Neural progenitor cell (in vitro differentiated cells): ENCODE measurements around the gene SP6. TPM values are rescaled to one million over a fixed set of nuclear protein-coding genes. Genes with fewer than 3 reads are reported as not detected.

Source experiments
- DNase-seq: peaks from one replicate; pipeline ENCODE4 v3.0.0-alpha.2; 2016; ENCODE audit warnings: low spot score
- H2AFZ ChIP-seq: fragments of 200-600 bp; sonication (generic); replicated peaks from 2 replicates; pipeline ENCODE4 v1.6.1; 2016; ENCODE audit warnings: antibody characterized with exemption
- H3F3A ChIP-seq: fragments of 200-600 bp; sonication (generic); 2 replicates; pipeline ENCODE4 v1.6.1; 2016; ENCODE audit warnings: antibody characterized with exemption, low read depth
- H3K27ac ChIP-seq: fragments of 200-600 bp; sonication (generic); 2 replicates; pipeline ENCODE4 v1.5.1; 2016; ENCODE audit warnings: mild to moderate bottlenecking
- H3K27me3 ChIP-seq: fragments of 200-600 bp; sonication (generic); 2 replicates; pipeline ENCODE4 v1.6.1; 2016; ENCODE audit warnings: mild to moderate bottlenecking, moderate library complexity
- H3K36me3 ChIP-seq: fragments of 200-600 bp; sonication (generic); 2 replicates; pipeline ENCODE4 v1.5.1; 2016
- H3K4me1 ChIP-seq: fragments of 200-600 bp; sonication (generic); 2 replicates; pipeline ENCODE4 v1.6.1; 2016; ENCODE audit warnings: mixed run types
- H3K4me2 ChIP-seq: fragments of 200-600 bp; sonication (generic); 2 replicates; pipeline ENCODE4 v1.6.1; 2016
- H3K4me3 ChIP-seq: fragments of 200-600 bp; sonication (generic); 2 replicates; pipeline ENCODE4 v1.5.1; 2016
- H3K79me2 ChIP-seq: fragments of 200-600 bp; sonication (generic); 2 replicates; pipeline ENCODE4 v1.6.1; 2016; ENCODE audit warnings: low read depth
- H3K9ac ChIP-seq: fragments of 200-600 bp; sonication (generic); 2 replicates; pipeline ENCODE4 v1.6.1; 2016
- H3K9me3 ChIP-seq: fragments of 200-600 bp; sonication (generic); 2 replicates; pipeline ENCODE4 v1.5.1; 2016; ENCODE audit warnings: low read depth
- H4K20me1 ChIP-seq: fragments of 200-600 bp; sonication (generic); 2 replicates; pipeline ENCODE4 v1.6.1; 2016; ENCODE audit warnings: low read depth
- H3K27ac Mint-ChIP-seq: 3 replicates; pipeline ENCODE4 v1.8.0; 2021; ENCODE audit warnings: mixed read lengths
- H3K27me3 Mint-ChIP-seq: 2 replicates; pipeline ENCODE4 v1.8.0; 2022; ENCODE audit warnings: low read depth, mild to moderate bottlenecking, inconsistent platforms, moderate library complexity, mixed read lengths; ENCODE audit not compliant: insufficient read depth
- H3K36me3 Mint-ChIP-seq: 3 replicates; pipeline ENCODE4 v1.8.0; 2021; ENCODE audit warnings: mixed read lengths
- H3K4me1 Mint-ChIP-seq: 3 replicates; pipeline ENCODE4 v1.8.0; 2021; ENCODE audit warnings: mixed read lengths
- H3K4me3 Mint-ChIP-seq: 3 replicates; pipeline ENCODE4 v1.8.0; 2021; ENCODE audit warnings: mild to moderate bottlenecking, moderate library complexity, mixed read lengths
- H3K9me3 Mint-ChIP-seq: 3 replicates; pipeline ENCODE4 v1.8.0; 2020; ENCODE audit warnings: mixed read lengths
- CTCF ChIP-seq: fragments of 200-600 bp; sonication (generic); IDR thresholded peaks from 2 replicates; pipeline ENCODE4 v1.5.1; 2017; ENCODE audit warnings: antibody characterized with exemption, mild to moderate bottlenecking
- EZH2 ChIP-seq: fragments of 200-600 bp; sonication (generic); IDR thresholded peaks from 2 replicates; pipeline ENCODE4 v1.6.1; 2017; ENCODE audit warnings: antibody characterized with exemption, mild to moderate bottlenecking, moderate library complexity
- EZH2phosphoT487 ChIP-seq: fragments of 200-600 bp; sonication (generic); IDR thresholded peaks from 2 replicates; pipeline ENCODE4 v1.6.1; 2017; ENCODE audit warnings: antibody characterized with exemption
- total RNA-seq: library from RNA; depleted of rRNA; stranded (reverse); fragments of >200 nt; gene quantifications from 2 replicates; pipeline ENCODE4 v1.2.3, GENCODE V29; 2015; ENCODE audit warnings: low replicate concordance

Gene SP6
- total RNA-seq, 1 donor from 2014 or later = 0.04 TPM

DNA sequence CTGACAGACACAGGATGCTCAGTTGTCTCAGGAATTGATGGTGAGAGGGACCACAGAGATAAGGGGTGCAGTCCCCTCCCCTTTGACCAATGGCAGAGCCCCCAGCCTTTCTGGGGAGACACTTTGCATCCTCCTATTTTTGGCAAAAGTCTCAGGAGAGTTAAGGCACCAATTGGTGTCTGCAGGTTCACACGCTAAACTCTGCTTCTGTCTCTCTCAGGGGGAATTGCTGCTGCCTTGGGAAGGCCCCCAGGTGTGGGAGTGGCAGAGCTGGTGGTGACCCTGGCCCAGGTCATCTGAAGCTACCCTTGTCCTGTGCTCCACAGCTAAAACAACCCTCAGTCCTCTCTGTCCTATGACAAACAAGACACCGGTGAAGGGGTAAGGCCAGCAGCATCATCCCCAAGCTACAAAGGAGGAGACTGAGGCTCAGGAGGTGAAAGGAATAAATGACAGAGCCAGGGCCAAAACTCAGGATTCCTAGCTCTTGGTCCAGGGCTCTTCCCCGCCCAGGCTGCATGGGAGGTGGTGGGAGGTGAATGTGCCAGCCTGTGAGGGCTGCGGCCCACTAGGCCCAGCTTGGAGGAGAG is 49.7 kb downstream of the SP6 start:
- H3K27me3 Mint-ChIP-seq = peaks cover 29% of the 10 kb centered on the region

DNA sequence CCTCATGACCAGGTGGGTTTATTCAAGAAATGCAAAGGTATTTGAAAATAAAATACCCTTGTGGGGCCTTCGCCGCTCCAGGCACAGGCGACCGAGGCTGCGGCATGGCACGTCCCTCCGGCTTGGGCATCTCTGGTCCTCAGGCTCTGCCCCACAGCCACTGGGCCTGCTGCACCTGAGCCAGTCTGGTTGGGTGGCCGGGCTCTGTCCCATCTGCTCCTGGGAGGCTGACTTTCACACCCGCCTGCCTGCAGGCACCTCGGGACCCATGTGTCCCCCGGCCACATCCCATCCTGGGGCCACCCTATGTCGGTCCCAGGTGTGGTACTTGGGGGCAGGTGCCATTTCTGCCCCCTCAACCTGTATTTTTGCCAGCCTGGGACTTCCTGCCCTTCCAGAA is 50.3 kb downstream of the SP6 start:
- Mint-ChIP-seq H3K4me1 (no peaks in the 10 kb centered on the region), H3K9me3 (no peaks in the 10 kb centered on the region), H3K4me3 (no peak overlapping the region), H3K27me3 (peaks cover 29% of the 10 kb centered on the region), H3K36me3 (no peaks in the 10 kb centered on the region), H3K27ac (no peak overlapping the region)
- no peak overlapping the region for H2AFZ ChIP-seq
- H3F3A ChIP-seq = no peaks in the 10 kb centered on the region
- no peak overlapping the region for H3K4me2 ChIP-seq
- TF ChIP-seq EZH2phosphoT487 (no peak), CTCF (no peak), EZH2 (no peak)
- no peak overlapping the region for H3K27ac ChIP-seq
- no peak overlapping the region for H3K4me3 ChIP-seq
- no peaks in the 10 kb centered on the region for H3K4me1 ChIP-seq
- peaks cover 4% of the 10 kb centered on the region for H4K20me1 ChIP-seq
- H3K27me3 ChIP-seq = peaks cover 29% of the 10 kb centered on the region
- no peak overlapping the region for H3K9ac ChIP-seq
- DNase-seq = no peak
- no peaks in the 10 kb centered on the region for H3K79me2 ChIP-seq
- no peaks in the 10 kb centered on the region for H3K9me3 ChIP-seq
- no peaks in the 10 kb centered on the region for H3K36me3 ChIP-seq

More for the DNA sequence above, 49.7 kb downstream of the SP6 start:
- H3K4me3 Mint-ChIP-seq = no peak overlapping the region
- Histone ChIP-seq H3K36me3 (no peaks in the 10 kb centered on the region), H3K27ac (no peak overlapping the region), H2AFZ (no peak overlapping the region), H3K4me3 (no peak overlapping the region), H3K27me3 (peaks cover 23% of the 10 kb centered on the region), H3K79me2 (no peaks in the 10 kb centered on the region), H3K4me1 (no peaks in the 10 kb centered on the region), H3K9me3 (no peaks in the 10 kb centered on the region), H4K20me1 (peaks cover 4% of the 10 kb centered on the region), H3K9ac (no peak overlapping the region), H3K4me2 (no peak overlapping the region), H3F3A (no peaks in the 10 kb centered on the region)
- no peaks in the 10 kb centered on the region for H3K9me3 Mint-ChIP-seq
- TF ChIP-seq CTCF = no peak
- no peak for TF ChIP-seq EZH2phosphoT487
- no peak for TF ChIP-seq EZH2
- H3K36me3 Mint-ChIP-seq = no peaks in the 10 kb centered on the region
- H3K27ac Mint-ChIP-seq = no peak overlapping the region
- no peak for DNase-seq
- no peaks in the 10 kb centered on the region for H3K4me1 Mint-ChIP-seq

DNA sequence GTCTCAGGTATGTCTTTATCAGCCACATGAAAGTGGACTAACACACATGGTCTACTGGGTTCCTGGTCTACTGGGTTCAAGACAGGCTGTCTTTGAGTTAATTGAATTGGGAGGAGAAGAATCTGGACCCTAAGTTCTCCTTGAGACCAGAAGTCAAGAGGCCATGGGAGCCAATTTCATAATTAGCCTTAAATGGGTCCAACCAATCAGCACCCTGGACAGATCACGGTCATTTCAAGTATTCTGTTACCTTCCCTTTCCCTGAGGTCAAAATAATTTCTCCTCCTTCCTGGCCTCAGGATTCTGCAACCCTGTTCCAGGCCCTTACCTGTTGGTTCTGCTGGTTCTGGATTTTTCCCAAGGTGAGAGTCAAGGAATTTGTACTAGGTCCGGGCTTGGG is 53.2 kb downstream of the SP6 start:
- peaks cover 50% of the 10 kb centered on the region for H3K27me3 ChIP-seq
- Mint-ChIP-seq H3K4me3 (no peak overlapping the region), H3K27me3 (peaks cover 38% of the 10 kb centered on the region), H3K9me3 (no peaks in the 10 kb centered on the region), H3K4me1 (no peaks in the 10 kb centered on the region), H3K27ac (no peak overlapping the region), H3K36me3 (no peaks in the 10 kb centered on the region)
- no peak overlapping the region for H3K4me3 ChIP-seq
- no peak overlapping the region for H3K4me2 ChIP-seq
- no peaks in the 10 kb centered on the region for H3K79me2 ChIP-seq
- TF ChIP-seq CTCF (no peak), EZH2 (no peak), EZH2phosphoT487 (no peak)
- no peaks in the 10 kb centered on the region for H3K36me3 ChIP-seq
- H3K9ac ChIP-seq = no peak overlapping the region
- H3K27ac ChIP-seq = no peak overlapping the region
- peak; percentile 52 for DNase-seq
- no peak overlapping the region for H2AFZ ChIP-seq
- peaks cover 4% of the 10 kb centered on the region for H4K20me1 ChIP-seq
- H3K9me3 ChIP-seq = no peaks in the 10 kb centered on the region
- H3K4me1 ChIP-seq = no peaks in the 10 kb centered on the region
- H3F3A ChIP-seq = no peaks in the 10 kb centered on the region

Other genes with a start within 250 kb of the SP6 start
- gene KPNB1, start 201.2 kb downstream of the SP6 start, total RNA-seq = 454 and 543 TPM in 2 replicates
- 3.0 and 21.6 TPM in 2 replicates for gene TBKBP1, start 157.0 kb downstream of the SP6 start, total RNA-seq
- gene TBX21, start 117.9 kb downstream of the SP6 start, total RNA-seq = 0.12 TPM in 1 of 2 replicates, not detected in the other
- gene OSBPL7, start 29.4 kb downstream of the SP6 start, total RNA-seq = 5.1 and 10.8 TPM in 2 replicates
- 48.2 and 63.3 TPM in 2 replicates for gene MRPL10, start 19.6 kb downstream of the SP6 start, total RNA-seq
- 0.06 and 0.12 TPM in 2 replicates for gene LRRC46, start 19.5 kb downstream of the SP6 start, total RNA-seq
- gene SCRN2, start 9.9 kb downstream of the SP6 start, total RNA-seq = 29.8 and 61.3 TPM in 2 replicates
- 1.6 and 2.3 TPM in 2 replicates for gene SP2, start 45.1 kb upstream of the SP6 start, total RNA-seq
- 8.0 and 9.1 TPM in 2 replicates for gene PNPO, start 90.4 kb upstream of the SP6 start, total RNA-seq
- not detected in 2 replicates for gene PRR15L, start 106.7 kb upstream of the SP6 start, total RNA-seq
- gene CDK5RAP3, start 120.0 kb upstream of the SP6 start, total RNA-seq = 104 and 168 TPM in 2 replicates
- 0.30 and 0.74 TPM in 2 replicates for gene COPZ2, start 186.6 kb upstream of the SP6 start, total RNA-seq
- 73.4 and 104 TPM in 2 replicates for gene NFE2L1, start 197.2 kb upstream of the SP6 start, total RNA-seq